CMK (cell line): ENCODE measurements around the gene NEK3.
A peak's percentile ranks its signal among the peaks of the same experiment; 100 is the strongest.
"Not testable (repeated sequence)": the region's sequence is repeated elsewhere in the genome, so short reads cannot be mapped to it uniquely, and the experiment has no call there.

Source experiments
- DNase-seq: peaks from one replicate; pipeline ENCODE4 v3.0.0-alpha.2; 2010; ENCODE audit warnings: low read depth

Gene NEK3

GRCh38 chr13:52169839-52170238 lies 10.4 kb upstream of the NEK3 start:
- no peak for DNase-seq

DNA sequence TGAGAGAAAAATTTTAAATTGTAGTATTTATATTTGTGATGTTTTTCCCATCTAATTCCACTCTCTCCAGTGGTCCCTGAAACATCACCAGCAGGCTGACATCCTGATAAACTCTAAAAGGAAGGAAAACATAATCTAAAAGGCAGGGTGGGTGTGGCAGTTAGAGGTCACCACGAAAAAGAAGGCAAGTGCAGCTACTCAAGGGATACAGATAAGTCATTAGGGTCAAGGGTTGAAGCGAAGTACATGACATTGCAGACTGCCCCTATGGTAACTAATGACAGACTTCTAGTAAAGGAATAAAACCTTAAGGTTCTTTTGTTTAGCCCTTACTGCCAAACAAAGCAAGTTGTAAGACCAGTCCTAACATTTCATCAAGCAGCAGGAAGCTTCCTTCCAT lies 6.0 kb upstream of the NEK3 start:
- no peak for DNase-seq

DNA sequence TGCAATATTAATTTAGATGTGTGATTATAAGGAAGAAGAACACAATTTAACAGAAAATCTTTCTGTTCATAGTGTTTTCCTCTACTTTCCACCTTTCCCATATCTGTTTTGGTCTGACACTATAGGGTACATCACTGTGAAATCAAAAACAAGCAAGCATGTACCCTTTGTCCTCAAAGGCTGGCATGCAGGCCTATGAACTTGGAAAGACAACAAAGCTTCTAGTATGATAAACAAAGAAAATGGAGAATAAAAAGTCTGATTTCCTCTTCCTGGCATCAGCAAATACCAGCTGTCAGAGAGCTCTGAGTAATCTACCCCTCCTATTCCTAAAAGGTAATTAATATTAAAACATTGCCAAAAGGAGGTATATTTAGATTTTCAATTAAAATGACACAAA lies 5.6 kb upstream of the NEK3 start:
- DNase-seq = no peak

DNA sequence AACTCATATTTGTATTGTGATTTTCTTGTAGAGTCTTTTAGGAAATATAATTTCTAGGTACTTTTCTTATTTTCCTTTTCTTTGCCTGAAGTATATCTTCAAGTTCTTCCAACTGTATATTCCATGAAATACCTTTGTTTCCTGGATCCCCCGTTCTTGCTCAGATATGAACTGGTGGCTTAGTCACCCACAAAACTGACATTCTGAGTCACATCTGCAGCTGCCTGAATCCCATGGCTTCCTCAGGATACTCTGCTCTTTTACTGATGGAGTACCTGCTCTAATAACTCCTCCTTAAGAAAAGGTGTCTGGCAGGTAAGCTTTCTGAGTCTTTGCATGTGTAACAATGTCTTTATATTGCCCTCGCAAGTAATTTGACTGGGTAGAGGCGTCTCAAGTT lies 4.5 kb upstream of the NEK3 start:
- DNase-seq = not testable (repeated sequence)

DNA sequence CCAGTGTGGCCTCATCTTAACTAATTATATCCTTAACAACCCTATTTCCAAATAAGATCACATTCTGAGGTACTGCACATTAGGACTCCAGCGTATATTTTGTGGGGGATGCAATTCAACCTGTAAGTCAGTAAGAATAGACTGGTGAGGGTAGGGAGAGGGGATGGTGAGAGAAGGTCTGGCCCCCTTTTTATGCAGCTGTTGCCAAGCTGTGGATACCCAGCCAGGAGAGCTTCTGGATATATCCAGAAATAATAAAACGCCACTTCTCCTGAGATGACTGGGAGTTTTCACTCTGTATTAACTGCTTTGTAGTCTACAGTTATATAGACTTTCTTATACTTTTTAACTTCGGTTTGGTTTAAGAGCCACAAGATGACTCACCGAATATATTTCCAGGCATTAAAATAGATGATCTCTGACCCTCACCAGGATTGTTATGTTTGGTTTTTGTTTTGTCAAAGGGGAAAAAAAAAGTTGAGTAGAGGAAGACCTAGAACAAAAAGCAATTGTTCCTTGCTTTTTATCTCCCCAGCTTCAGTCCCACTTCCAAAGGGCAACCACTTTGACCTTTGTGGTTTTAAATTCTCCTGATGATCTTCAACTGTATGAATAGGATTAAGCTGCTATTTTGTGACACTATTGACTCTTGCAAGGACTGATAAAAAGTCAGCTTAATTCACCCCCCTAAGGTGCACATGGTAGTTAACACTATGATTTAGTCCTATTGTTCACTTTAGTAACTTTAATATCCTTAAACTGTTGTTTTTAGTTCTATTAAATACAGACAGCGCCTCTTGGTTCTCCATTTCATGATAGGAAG lies 3.1 kb upstream of the NEK3 start:
- DNase-seq = no peak

DNA sequence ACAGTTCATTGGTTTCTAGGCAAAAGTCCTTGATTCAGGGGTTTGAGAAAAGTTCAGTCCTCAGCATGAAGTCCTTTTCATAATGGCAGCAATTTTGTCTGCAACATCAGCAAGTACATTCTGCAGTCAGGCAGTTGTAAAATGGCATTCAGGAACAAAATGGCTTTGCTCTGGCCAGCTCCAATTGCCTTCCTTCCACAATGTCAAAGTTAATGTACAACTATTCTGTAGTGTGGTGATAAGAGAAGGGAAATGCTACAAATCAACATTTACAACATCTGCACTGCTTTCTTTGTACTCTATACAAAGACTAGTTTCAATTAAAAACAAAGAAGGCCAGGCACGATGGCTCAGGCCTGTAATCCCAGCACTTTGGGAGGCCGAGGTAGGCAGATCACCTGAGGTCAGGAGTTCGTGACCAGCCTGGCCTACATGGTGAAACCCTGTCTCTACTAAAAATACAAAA lies 1.8 kb upstream of the NEK3 start:
- no peak for DNase-seq

GRCh38 chr13:52160506-52160905 lies 1.1 kb upstream of the NEK3 start:
- no peak for DNase-seq

GRCh38 chr13:52160053-52160452 lies 656 bp upstream of the NEK3 start:
- no peak for DNase-seq

DNA sequence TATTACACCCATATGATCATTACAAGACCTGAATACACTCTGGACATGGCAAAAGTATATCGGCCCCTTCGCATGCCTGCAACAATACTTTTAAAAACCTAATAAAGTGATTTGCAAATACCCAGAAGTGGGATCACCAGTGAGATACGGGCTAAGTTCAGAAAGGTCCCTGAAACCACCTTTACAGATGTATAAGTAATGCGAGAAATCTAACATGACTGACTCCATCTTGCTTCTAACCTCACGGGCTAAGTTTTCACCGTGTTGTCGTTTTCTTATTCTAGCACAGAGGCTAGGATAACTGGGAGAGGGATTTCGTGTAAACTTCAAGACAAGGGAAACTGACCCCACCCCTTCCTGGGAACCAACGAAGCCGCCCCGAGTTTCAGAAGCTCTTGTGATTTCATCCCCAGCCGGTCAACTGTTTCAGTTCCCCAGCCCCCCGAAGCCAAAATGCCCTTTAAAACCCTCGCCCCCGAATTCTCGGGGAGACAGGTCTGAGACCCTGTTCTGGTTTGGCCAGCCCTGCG lies 703 bp downstream of the NEK3 start:
- DNase-seq = no peak

GRCh38 chr13:52156724-52157261 lies 2.6 kb downstream of the NEK3 start:
- DNase-seq = no peak

GRCh38 chr13:52155177-52155576 lies 4.2 kb downstream of the NEK3 start:
- no peak for DNase-seq

GRCh38 chr13:52147225-52147624 lies 12.2 kb downstream of the NEK3 start:
- DNase-seq = no peak

- no peak for DNase-seq
Observed at GRCh38 chr13:52141299-52141698, 18.1 kb downstream of the NEK3 start.

- no peak for DNase-seq
Observed at GRCh38 chr13:52137489-52137888, 21.9 kb downstream of the NEK3 start.

DNA sequence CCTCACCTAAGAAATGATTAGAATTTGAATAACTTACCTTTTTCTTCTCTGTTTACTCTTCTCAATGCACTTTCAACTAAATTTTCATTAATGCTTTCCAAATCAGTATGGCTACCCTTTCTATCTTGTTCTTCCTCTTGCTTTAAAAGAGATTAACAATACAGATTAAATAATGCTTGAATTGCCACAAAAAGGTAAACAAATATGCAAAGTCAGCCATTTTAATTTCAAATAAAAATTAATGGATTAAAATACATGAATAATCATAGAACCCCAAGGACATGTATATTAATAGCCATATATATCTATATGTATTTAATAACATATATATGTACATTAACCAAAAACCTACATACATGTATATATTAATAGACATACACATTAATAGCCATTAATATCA lies 22.6 kb downstream of the NEK3 start:
- no peak for DNase-seq

DNA sequence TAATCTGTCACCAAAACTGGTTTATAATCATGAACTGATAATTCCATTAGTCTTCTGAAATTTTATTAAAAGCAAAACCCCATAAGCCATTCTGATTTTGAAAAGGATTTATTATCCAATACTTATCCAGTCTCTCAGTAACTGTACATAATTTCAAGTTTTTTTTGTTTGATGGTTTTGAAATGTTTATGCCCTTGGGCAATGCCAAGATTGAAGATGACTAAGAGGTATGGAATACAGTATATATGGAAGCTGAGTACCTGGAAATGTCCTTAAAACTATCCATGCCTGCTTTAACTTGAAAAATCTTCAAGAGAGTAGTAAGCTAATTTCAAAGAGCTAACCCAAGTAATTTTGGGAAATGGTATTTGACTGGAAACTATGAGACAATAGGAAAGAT lies 28.8 kb downstream of the NEK3 start:
- no peak for DNase-seq

DNA sequence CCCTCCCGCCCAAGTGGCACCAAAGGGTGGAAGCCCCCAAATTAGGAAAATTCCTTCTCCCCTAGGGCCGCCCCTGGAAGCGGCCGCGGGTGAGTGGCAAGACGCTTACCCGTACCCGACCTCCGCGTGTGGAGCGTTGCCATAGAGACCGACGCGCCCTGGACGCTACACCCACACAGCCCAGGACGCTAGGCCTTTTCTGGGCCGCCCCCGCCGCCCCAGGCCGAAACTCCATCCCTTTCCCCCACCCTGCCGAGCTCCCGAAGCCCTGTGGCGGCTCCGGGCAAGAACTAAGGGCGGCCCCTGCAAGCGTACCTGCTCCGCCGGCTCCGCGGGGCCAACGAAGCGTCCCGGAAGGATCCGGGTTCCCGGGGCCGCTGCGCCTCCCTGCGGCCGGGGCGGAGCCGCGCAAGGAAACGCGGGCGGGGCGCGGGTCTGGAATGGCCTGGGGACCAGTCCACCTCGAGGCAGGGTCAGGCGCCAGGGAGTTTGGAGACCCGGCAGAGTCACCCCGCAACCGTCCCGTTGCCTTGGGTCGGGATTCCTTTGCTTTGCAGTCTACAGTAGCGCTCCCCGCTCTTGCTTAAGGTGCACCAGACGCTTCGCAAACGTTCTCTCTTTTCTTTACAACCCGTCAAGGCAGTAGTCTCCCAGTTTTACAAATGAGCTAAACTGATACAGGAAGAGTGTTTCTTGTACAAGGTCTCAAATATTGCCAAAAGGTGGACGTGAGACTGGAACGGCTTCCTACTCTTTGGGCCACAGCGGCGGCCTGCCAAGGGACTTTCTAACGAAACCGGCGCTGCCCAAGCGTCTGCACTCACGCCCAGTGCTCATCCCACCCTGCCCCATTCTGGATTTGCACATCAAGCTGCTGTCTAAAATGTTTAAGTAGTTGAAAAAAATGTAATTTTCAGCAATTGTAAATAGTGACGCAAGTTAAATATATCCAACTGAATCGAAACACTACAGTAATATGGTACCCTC lies 30.4 kb downstream of the NEK3 start, which contains the start of gene NEK5:
TSS of gene NEK5 (minus strand) at position 360 of the 987 bp plus-strand sequence. CDS start 1,591 bp downstream, outside the sequence.
- DNase-seq = peak; percentile 17

- DNase-seq = no peak
Observed at GRCh38 chr13:52127783-52128702, 31.4 kb downstream of the NEK3 start.

- no peak for DNase-seq
Observed at GRCh38 chr13:52127378-52127777, 32.0 kb downstream of the NEK3 start.

- no peak for DNase-seq
Observed at GRCh38 chr13:52125547-52125946, 33.9 kb downstream of the NEK3 start.

DNA sequence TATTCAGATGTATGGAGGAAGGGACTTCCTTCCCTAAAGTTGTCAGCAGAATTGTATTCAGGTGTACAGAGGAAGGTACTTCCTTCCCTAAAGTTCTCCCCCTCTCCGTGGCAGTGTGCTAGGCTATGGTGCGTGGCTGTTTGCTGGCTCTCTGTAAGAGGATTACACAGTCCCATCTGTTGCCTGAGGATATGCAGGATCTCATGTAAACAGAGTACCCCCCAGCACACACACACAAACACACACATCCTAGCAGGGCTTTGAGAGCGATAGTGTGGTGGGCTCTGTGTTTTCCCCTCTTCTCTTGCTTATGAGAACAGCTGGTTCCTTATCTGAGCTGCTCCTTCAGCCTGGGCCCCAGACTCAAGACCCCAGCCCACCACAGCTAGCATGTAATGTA lies 40.8 kb downstream of the NEK3 start:
- DNase-seq = no peak
